GM18505 (cell line): ENCODE results near the gene C18orf32.
"Not testable (repeated sequence)": the region's sequence is repeated elsewhere in the genome, so short reads cannot be mapped to it uniquely, and the experiment has no call there.

Experiments
- ATAC-seq: cut with Tn5 transposase; IDR thresholded peaks from one replicate; pipeline ENCODE4 v1.9.1; 2021; ENCODE audit not compliant: unreplicated experiment
- POLR2A ChIP-seq: IDR thresholded peaks from 4 replicates; pipeline ENCODE4 v1.6.1; 2011; ENCODE audit warnings: borderline replicate concordance; ENCODE audit not compliant: insufficient read depth, insufficient read length; ENCODE audit errors: extremely low read depth

C18orf32 gene

GRCh38 chr18:49517483-49517882 lies 30.4 kb upstream of the C18orf32 start:
- no peak for ATAC-seq
- no peak for TF ChIP-seq POLR2A

- no peak for ATAC-seq
Observed at GRCh38 chr18:49515516-49515915, 28.5 kb upstream of the C18orf32 start.

GRCh38 chr18:49515003-49515402 lies 28.0 kb upstream of the C18orf32 start:
- not testable (repeated sequence) for ATAC-seq

More at GRCh38 chr18:49515516-49515915, 28.5 kb upstream of the C18orf32 start:
- TF ChIP-seq POLR2A: no peak

- no peak for TF ChIP-seq POLR2A
- ATAC-seq: no peak
Observed at GRCh38 chr18:49514577-49514976, 27.5 kb upstream of the C18orf32 start.

- ATAC-seq: not testable (repeated sequence)
Observed at GRCh38 chr18:49512876-49513275, 25.8 kb upstream of the C18orf32 start.

GRCh38 chr18:49510393-49511115 lies 23.5 kb upstream of the C18orf32 start:
- TF ChIP-seq POLR2A: no peak
- no peak for ATAC-seq

GRCh38 chr18:49506438-49506837 lies 19.4 kb upstream of the C18orf32 start:
- ATAC-seq: not testable (repeated sequence)

GRCh38 chr18:49503931-49504330 lies 16.9 kb upstream of the C18orf32 start:
- no peak for ATAC-seq
- TF ChIP-seq POLR2A: no peak

- no peak for TF ChIP-seq POLR2A
- ATAC-seq: no peak
Observed at GRCh38 chr18:49500201-49500921, 13.3 kb upstream of the C18orf32 start.

- ATAC-seq: no peak
- no peak for TF ChIP-seq POLR2A
Observed at GRCh38 chr18:49499046-49499637, 12.1 kb upstream of the C18orf32 start.

- ATAC-seq: no peak
- no peak for TF ChIP-seq POLR2A
Observed at GRCh38 chr18:49495480-49495879, 8.4 kb upstream of the C18orf32 start.

GRCh38 chr18:49495076-49495475 lies 8.0 kb upstream of the C18orf32 start:
- TF ChIP-seq POLR2A: no peak

GRCh38 chr18:49494660-49495059 lies 7.6 kb upstream of the C18orf32 start:
- TF ChIP-seq POLR2A: no peak
- no peak for ATAC-seq

More at GRCh38 chr18:49495076-49495475, 8.0 kb upstream of the C18orf32 start:
- no peak for ATAC-seq

- no peak for TF ChIP-seq POLR2A
- ATAC-seq: no peak
Observed at GRCh38 chr18:49492694-49493033, 5.6 kb upstream of the C18orf32 start.
